ENCODE results near the gene PRXL2A.

Gene PRXL2A

DNA sequence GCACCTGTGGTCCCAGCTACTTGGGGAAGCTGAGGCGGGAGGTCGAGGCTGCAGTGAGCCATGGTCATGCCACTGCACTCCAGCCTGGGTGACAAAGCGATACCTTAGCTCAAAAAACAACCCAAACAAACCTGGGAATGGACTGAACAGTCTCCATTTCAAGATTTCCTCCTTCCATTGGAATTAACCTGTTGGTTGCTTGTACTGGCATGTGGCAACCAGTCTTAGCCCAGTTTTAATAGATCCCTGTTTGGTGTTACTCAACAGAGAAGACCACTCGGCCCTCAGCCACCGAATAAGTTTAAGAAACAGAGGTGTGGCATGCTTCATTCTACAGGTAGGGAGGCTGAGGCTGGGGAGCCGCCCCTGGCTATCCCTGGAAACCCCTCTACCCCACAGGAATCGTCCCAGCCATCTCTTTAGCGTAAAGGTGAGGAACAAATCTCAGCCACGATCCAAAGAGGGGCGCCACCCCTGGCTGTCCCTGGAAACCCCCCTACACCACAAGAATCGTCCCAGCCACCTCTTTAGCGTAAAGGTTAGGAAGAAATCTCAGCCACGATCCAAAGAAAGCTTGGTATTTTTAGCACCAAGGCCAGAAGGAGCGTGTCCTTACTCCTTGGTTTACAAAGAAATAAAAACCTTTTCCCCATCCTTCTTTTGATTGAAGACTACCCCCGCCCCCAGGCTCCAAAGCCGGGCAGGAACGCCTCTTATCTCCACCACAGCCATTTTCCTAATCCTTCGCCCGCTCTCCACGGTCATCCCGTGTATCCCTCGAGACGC is 44.9 kb downstream of the PRXL2A start:
- ATAC-seq (ENCODE audit: low read depth): peak; percentile 7; the same call in 2 of the 3 replicates
- peak overlapping the region; percentile 69 for H3K4me3 ChIP-seq (ENCODE audit: severe bottlenecking)
- peak overlapping the region; percentile 100 for H3K27ac ChIP-seq (ENCODE audit: poor library complexity, severe bottlenecking)
- TF ChIP-seq, protein P1, sequence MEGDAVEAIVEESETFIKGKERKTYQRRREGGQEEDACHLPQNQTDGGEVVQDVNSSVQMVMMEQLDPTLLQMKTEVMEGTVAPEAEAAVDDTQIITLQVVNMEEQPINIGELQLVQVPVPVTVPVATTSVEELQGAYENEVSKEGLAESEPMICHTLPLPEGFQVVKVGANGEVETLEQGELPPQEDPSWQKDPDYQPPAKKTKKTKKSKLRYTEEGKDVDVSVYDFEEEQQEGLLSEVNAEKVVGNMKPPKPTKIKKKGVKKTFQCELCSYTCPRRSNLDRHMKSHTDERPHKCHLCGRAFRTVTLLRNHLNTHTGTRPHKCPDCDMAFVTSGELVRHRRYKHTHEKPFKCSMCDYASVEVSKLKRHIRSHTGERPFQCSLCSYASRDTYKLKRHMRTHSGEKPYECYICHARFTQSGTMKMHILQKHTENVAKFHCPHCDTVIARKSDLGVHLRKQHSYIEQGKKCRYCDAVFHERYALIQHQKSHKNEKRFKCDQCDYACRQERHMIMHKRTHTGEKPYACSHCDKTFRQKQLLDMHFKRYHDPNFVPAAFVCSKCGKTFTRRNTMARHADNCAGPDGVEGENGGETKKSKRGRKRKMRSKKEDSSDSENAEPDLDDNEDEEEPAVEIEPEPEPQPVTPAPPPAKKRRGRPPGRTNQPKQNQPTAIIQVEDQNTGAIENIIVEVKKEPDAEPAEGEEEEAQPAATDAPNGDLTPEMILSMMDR (IDR thresholded peaks at IDR 0.05; ENCODE audit: poor library complexity, severe bottlenecking): no peak
- peaks cover 7% of the 10 kb centered on the region; the same call in 1 of the 2 replicates for H3K36me3 ChIP-seq (ENCODE audit: low read depth)
- H3K4me1 ChIP-seq (ENCODE audit: insufficient read depth, poor library complexity, severe bottlenecking): peaks cover 19% of the 10 kb centered on the region
- H3K27me3 ChIP-seq (ENCODE audit: insufficient read depth, poor library complexity, severe bottlenecking): no peaks in the 10 kb centered on the region
- no peak for DNase-seq (ENCODE audit: low spot score)
- H3K9me3 ChIP-seq (ENCODE audit: severe bottlenecking): no peaks in the 10 kb centered on the region

DNA sequence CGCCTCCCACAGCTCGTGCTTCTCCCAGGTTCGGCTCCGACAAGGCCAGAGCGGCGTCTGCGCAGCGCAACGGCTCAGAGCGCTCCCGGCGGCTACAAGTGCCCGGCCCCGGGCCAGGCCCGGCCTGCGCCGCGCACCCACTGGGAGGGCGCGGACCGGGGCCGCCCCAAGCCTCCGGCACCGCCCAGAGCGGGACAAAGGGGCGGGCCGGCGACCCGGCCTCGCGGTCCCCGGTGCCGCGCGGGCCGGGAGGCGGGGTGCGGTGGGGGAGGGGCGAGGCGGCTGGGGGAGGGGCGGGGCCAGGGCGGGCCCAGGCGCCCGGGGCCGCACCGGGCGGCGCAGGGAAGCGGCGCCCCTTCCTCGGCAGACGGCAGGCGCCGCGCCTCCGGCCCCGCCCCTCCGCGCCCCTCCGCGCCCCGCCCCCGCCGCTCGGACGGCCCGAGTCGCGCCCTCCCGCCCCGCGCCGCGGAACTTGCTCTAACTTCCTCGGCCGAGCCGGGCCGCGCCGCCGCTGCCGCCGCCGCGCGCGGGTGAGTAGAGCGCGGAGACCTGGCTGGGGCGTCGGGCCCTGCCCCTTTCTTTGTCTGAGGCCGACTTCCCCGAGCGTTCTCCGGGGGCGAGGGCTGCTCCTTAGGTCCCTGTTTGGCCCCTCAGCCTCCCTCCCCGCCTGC is 45.6 kb downstream of the PRXL2A start, which contains the start of gene TSPAN14:
TSPAN14 (plus strand) TSS at position 469 of the 671 bp plus-strand sequence. CDS start 34,924 bp downstream, outside the sequence.
- ATAC-seq (ENCODE audit: low read depth) (peak; percentile 71), DNase-seq (ENCODE audit: low spot score) (peak; percentile 83)
- Histone ChIP-seq H3K4me1 (ENCODE audit: insufficient read depth, poor library complexity, severe bottlenecking) (peaks cover 26% of the 10 kb centered on the region), H3K36me3 (ENCODE audit: low read depth) (peaks cover 7% of the 10 kb centered on the region; the same call in 1 of the 2 replicates), H3K4me3 (ENCODE audit: severe bottlenecking) (peak within 1 kb of the TSS; percentile 69), H3K9me3 (ENCODE audit: severe bottlenecking) (no peaks in the 10 kb centered on the region), H3K27ac (ENCODE audit: poor library complexity, severe bottlenecking) (peak within 1 kb of the TSS; percentile 100), H3K27me3 (ENCODE audit: insufficient read depth, poor library complexity, severe bottlenecking) (no peaks in the 10 kb centered on the region)
- TF ChIP-seq, protein P1 (IDR thresholded peaks at IDR 0.05; ENCODE audit: poor library complexity, severe bottlenecking): peak; percentile 7

DNA sequence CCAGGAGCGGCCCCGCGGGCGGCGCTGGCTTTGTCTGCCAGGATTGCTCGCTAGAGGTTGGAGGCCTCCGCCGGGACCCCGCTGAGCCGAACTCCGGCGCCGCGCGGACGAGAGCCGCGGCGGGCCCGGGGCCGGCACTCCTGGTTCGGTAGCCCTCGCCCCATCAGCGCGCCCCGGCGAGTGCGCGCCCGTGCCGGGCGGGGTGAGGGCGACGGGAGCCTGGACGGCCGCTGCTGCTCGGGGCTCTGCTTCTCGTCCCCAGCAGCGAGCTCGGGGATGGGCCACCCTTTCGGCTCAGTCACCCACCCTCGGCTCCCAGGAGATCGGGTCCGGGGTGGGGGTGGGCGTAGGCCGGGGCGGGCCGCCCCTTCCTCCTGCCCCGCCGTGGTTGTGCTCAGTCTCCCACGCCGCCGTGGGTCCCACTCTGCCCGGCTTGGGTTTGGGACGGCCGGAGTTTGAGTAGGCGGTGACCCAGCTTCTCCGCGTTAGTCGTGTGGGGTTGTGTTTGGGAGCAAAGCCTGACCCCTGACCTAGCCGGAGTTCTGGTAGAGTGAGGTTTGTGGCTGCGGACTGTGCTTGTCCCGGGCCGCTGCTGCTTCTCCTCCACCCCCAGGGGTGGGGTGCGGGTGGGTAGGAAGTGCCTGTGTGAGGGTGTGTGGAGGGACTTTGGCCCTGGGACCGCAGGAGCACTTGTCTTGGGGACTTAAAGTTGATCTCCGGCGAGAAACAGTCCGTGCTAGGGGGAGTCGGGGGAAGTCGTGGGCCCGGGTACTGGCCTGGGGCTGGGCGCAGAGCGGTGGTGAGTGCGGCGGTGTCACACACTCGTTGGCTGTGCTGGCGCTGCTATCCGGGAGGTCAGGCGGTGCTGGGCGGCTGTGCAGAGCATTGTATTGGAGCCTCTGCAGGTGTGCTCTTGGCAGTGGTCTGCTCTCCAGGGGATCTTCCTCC is 46.4 kb downstream of the PRXL2A start:
- Histone ChIP-seq H3K27ac (ENCODE audit: poor library complexity, severe bottlenecking) (peak overlapping the region; percentile 100), H3K9me3 (ENCODE audit: severe bottlenecking) (no peaks in the 10 kb centered on the region), H3K27me3 (ENCODE audit: insufficient read depth, poor library complexity, severe bottlenecking) (no peaks in the 10 kb centered on the region), H3K4me3 (ENCODE audit: severe bottlenecking) (peak overlapping the region; percentile 69), H3K36me3 (ENCODE audit: low read depth) (peaks cover 7% of the 10 kb centered on the region; the same call in 1 of the 2 replicates), H3K4me1 (ENCODE audit: insufficient read depth, poor library complexity, severe bottlenecking) (peaks cover 34% of the 10 kb centered on the region)
- DNase-seq (ENCODE audit: low spot score) (no peak), ATAC-seq (ENCODE audit: low read depth) (peak; percentile 6)
- TF ChIP-seq, protein P1 (IDR thresholded peaks at IDR 0.05; ENCODE audit: poor library complexity, severe bottlenecking): no peak

DNA sequence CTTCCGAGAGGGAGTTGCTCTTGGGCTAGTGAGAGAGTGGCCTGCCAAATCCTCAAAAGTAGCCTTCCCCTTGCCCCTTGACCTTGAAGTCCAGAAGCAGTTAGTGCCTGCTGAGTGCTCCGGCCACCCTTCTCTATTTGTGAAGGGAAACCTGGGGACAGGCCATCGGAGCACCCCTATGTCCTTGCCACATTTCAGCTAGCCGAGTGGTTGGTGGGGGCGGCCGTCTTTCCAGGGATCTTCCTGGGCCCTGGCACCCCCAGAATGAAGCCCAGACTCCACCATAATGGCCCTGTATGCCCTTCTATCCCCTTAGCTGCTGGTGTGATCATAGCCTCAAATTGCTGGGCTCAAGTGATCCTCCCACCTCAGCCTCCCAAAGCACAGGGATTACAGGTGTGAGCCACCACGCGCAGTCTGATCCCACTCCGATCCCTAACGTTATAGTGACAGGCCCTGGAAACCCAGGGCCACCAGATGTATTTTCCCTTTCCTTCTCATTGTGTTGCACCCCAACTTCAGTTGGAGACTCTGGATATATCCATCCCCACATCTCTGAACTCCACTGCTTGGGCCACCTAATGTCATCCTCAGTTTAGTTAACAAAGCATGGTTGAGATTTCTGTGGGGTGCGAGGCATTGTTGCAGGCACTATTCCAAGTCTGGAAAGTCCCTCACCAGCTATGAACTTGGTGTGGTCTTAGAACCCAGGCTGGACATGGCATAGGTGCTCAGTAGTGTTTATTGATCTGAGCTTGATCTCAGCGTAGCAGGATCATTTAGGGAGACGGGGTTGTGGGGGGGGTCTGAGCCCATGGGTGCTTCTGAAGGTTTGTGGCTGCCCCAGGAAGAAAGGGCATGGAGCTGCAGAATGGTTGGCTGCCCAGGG is 47.4 kb downstream of the PRXL2A start:
- Histone ChIP-seq H3K9me3 (ENCODE audit: severe bottlenecking) (no peaks in the 10 kb centered on the region), H3K27ac (ENCODE audit: poor library complexity, severe bottlenecking) (peak overlapping the region; percentile 100), H3K4me1 (ENCODE audit: insufficient read depth, poor library complexity, severe bottlenecking) (peaks cover 42% of the 10 kb centered on the region), H3K27me3 (ENCODE audit: insufficient read depth, poor library complexity, severe bottlenecking) (no peaks in the 10 kb centered on the region), H3K4me3 (ENCODE audit: severe bottlenecking) (peak overlapping the region; percentile 69), H3K36me3 (ENCODE audit: low read depth) (peaks cover 7% of the 10 kb centered on the region; the same call in 1 of the 2 replicates)
- ATAC-seq (ENCODE audit: low read depth) (no peak), DNase-seq (ENCODE audit: low spot score) (no peak)
- TF ChIP-seq, protein P1 (IDR thresholded peaks at IDR 0.05; ENCODE audit: poor library complexity, severe bottlenecking): no peak
